Mesenchymal stem cell (in vitro differentiated cells and primary cell): ENCODE results near the gene RPL6.
A peak's percentile ranks its signal among the peaks of the same experiment; 100 is the strongest.
"Not testable (repeated sequence)": the region's sequence is repeated elsewhere in the genome, so short reads cannot be mapped to it uniquely, and the experiment has no call there.

Experiments
- DNase-seq: peaks from one replicate; pipeline ENCODE4 v3.0.0-alpha.2; 2013
- H2AFZ ChIP-seq: one replicate; pipeline ENCODE4 v1.6.1; 2013; ENCODE audit warnings: low read depth, mild to moderate bottlenecking, control low read depth, inconsistent platforms, low read length, moderate library complexity
- H2AK5ac ChIP-seq: 2 replicates; pipeline ENCODE4 v1.6.1; 2013; ENCODE audit warnings: low read length, moderate library complexity, mild to moderate bottlenecking, inconsistent platforms; ENCODE audit not compliant: severe bottlenecking
- H2BK120ac ChIP-seq: one replicate; pipeline ENCODE4 v1.6.1; 2013; ENCODE audit warnings: low read depth, mild to moderate bottlenecking, inconsistent platforms, low read length, moderate library complexity
- H2BK12ac ChIP-seq, 2 experiments: one replicate each; pipeline ENCODE4 v1.6.1; 2013; ENCODE audit warnings: inconsistent platforms in 2 of 2, low read length in 2 of 2, mild to moderate bottlenecking in 2 of 2, moderate library complexity in 2 of 2, control low read depth in 1 of 2
- H2BK15ac ChIP-seq: one replicate; pipeline ENCODE4 v1.6.1; 2013; ENCODE audit warnings: mild to moderate bottlenecking, low read depth, inconsistent platforms; ENCODE audit not compliant: poor library complexity, severe bottlenecking
- H2BK5ac ChIP-seq: 2 replicates; pipeline ENCODE4 v1.6.1; 2013; ENCODE audit warnings: low read depth, mild to moderate bottlenecking, low read length, control low read depth, inconsistent platforms; ENCODE audit not compliant: poor library complexity, severe bottlenecking
- H3K14ac ChIP-seq, 2 experiments: one replicate each; pipeline ENCODE4 v1.6.1; 2013; ENCODE audit warnings: inconsistent platforms in 2 of 2, low read length in 2 of 2, control low read depth in 1 of 2, mild to moderate bottlenecking in 1 of 2, moderate library complexity in 1 of 2
- H3K18ac ChIP-seq, 2 experiments: one replicate each; pipeline ENCODE4 v1.6.1; 2013; ENCODE audit warnings: inconsistent platforms in 2 of 2, low read length in 2 of 2, control low read depth in 1 of 2, low read depth in 1 of 2, mild to moderate bottlenecking in 1 of 2
- H3K23ac ChIP-seq, 2 experiments: one replicate each; pipeline ENCODE4 v1.6.1; 2013; ENCODE audit warnings: inconsistent platforms in 2 of 2, low read length in 2 of 2, mild to moderate bottlenecking in 2 of 2, moderate library complexity in 2 of 2, control low read depth in 1 of 2
- H3K27ac ChIP-seq: 2 replicates; pipeline ENCODE4 v1.5.1; 2013; ENCODE audit warnings: mild to moderate bottlenecking, moderate library complexity, low read length, control low read depth, inconsistent platforms; ENCODE audit not compliant: poor library complexity, severe bottlenecking
- H3K27me3 ChIP-seq, 2 experiments: 2 replicates each; pipeline versions ENCODE4 v1.6.1 to v1.7.0; 2013; ENCODE audit warnings: low read length in 2 of 2, mild to moderate bottlenecking in 2 of 2, moderate library complexity in 2 of 2, control low read depth in 1 of 2, inconsistent platforms in 1 of 2; ENCODE audit not compliant: control insufficient read depth in 1 of 2, insufficient read depth in 1 of 2
- H3K36me3 ChIP-seq, 2 experiments: 2 replicates each; pipeline versions ENCODE4 v1.6.1 to v1.7.0; 2013; ENCODE audit warnings: low read length in 2 of 2, control low read depth in 1 of 2, inconsistent platforms in 1 of 2, low read depth in 1 of 2, mild to moderate bottlenecking in 1 of 2; ENCODE audit not compliant: insufficient read depth in 2 of 2, control insufficient read depth in 1 of 2
- H3K4ac ChIP-seq, 2 experiments: one replicate each; pipeline ENCODE4 v1.6.1; 2013; ENCODE audit warnings: inconsistent platforms in 2 of 2, low read length in 2 of 2, mild to moderate bottlenecking in 2 of 2, moderate library complexity in 2 of 2, control low read depth in 1 of 2, low read depth in 1 of 2
- H3K4me1 ChIP-seq: 2 replicates; pipeline ENCODE4 v1.6.1; 2013; ENCODE audit warnings: low read depth, low read length, control low read depth; ENCODE audit not compliant: control insufficient read depth, insufficient read depth
- H3K4me2 ChIP-seq: 2 replicates; pipeline ENCODE4 v1.6.1; 2013; ENCODE audit warnings: low read length, mild to moderate bottlenecking, inconsistent platforms; ENCODE audit not compliant: poor library complexity, severe bottlenecking
- H3K4me3 ChIP-seq, 2 experiments: 2 replicates each; pipeline versions ENCODE4 v1.5.1 to v1.7.0; 2013; ENCODE audit warnings: low read length in 2 of 2, mild to moderate bottlenecking in 2 of 2, control low read depth in 1 of 2, low read depth in 1 of 2; ENCODE audit not compliant: insufficient read depth in 1 of 2
- H3K79me1 ChIP-seq: replicated peaks from 2 replicates; pipeline ENCODE4 v1.6.1; 2013; ENCODE audit warnings: mild to moderate bottlenecking, control low read depth, low read length, inconsistent platforms; ENCODE audit not compliant: poor library complexity, severe bottlenecking
- H3K9ac ChIP-seq: 2 replicates; pipeline ENCODE4 v1.7.0; 2013; ENCODE audit warnings: mild to moderate bottlenecking, low read length, moderate library complexity
- H3K9me3 ChIP-seq: 2 replicates; pipeline ENCODE4 v1.7.0; 2013; ENCODE audit warnings: mild to moderate bottlenecking, low read length; ENCODE audit not compliant: control insufficient read depth
- H4K8ac ChIP-seq: one replicate; pipeline ENCODE4 v1.6.1; 2013; ENCODE audit warnings: inconsistent platforms, mild to moderate bottlenecking, low read length, moderate library complexity
- H4K91ac ChIP-seq: one replicate; pipeline ENCODE4 v1.6.1; 2013; ENCODE audit warnings: mild to moderate bottlenecking, low read length, inconsistent platforms
- WGBS: methylation state at CpG from one replicate; pipeline ENCODE4 v1.1.7; 2013; ENCODE audit warnings: mixed read lengths; 5-methylcytosine and 5-hydroxymethylcytosine counted together

The RPL6 gene

DNA sequence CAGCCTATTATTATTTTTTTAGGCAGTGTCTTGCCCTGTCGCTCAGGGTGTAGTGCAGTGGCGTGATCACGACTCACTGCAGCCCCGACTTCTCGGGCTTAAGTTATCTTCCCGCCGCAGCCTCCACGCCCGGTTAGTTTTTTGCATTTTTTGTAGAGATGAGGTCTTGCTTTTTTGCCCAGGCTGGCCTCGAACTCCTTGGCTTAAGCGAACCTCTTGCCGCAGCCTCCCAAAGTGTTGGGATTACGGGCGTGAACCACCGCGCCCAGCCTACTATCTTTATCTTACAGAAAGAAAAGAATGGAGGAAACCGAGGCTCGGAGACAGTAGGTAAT is 8.8 kb upstream of the RPL6 start:
- Histone ChIP-seq H2BK120ac (no peak overlapping the region), H3K27me3 (no peaks in the 10 kb centered on the region), H3K23ac (no peak overlapping the region), H3K79me1 (peaks cover 10% of the 10 kb centered on the region), H2BK5ac (no peak overlapping the region), H3K18ac (peak overlapping the region; percentile 90 to 99), H2AK5ac (no peak overlapping the region), H2BK15ac (no peak overlapping the region), H3K4ac (peak overlapping the region in 1 of 2 experiments; percentile 92), H3K9ac (peak overlapping the region; percentile 95), H2BK12ac (no peak overlapping the region), H3K27ac (peak overlapping the region; percentile 91), H2AFZ (peak overlapping the region; percentile 88), H3K4me3 (peak overlapping the region; percentile 98 to 99), H3K9me3 (no peaks in the 10 kb centered on the region), H4K8ac (peak overlapping the region; percentile 95), H3K4me2 (peak overlapping the region; percentile 96), H4K91ac (no peak overlapping the region), H3K36me3 (no peaks in the 10 kb centered on the region), H3K14ac (no peak overlapping the region), H3K4me1 (peaks cover 11% of the 10 kb centered on the region)
- no peak for DNase-seq
- WGBS, result 19% methylated on average over 12 of the region's 18 CpGs

DNA sequence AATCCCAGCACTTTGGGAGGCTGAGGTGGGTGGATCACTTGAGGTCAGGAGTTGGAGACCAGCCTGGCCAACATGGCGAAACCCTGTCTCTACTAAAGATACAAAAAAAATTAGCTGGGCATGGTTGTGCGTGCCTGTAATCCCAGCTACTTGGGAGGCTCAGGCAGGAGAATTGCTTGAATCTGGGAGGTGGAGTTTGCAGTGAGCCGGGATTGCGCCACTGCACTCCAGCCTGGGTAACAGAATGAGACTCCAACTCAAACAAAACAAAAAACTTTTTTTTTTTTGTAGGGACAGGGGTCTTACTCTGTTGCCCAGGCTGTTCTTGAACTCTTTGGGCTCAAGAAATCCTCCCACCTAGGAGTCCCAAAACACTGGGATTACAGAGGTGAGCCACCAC is 6.1 kb upstream of the RPL6 start:
- DNase-seq, H3K18ac ChIP-seq, H2AK5ac ChIP-seq, H3K27ac ChIP-seq, H3K4me3 ChIP-seq, H4K91ac ChIP-seq, H3K27me3 ChIP-seq, H3K4ac ChIP-seq, H3K4me1 ChIP-seq, H2BK120ac ChIP-seq, H2BK12ac ChIP-seq, H3K36me3 ChIP-seq, H3K9me3 ChIP-seq, H3K14ac ChIP-seq, H2AFZ ChIP-seq, H3K23ac ChIP-seq, H2BK5ac ChIP-seq, H2BK15ac ChIP-seq, H4K8ac ChIP-seq, H3K4me2 ChIP-seq, H3K9ac ChIP-seq: not testable (repeated sequence)
- H3K79me1 ChIP-seq, result peaks cover 10% of the 10 kb centered on the region
- 80% methylated on average over 3 of the region's 4 CpGs for WGBS

- no peak for DNase-seq
- Histone ChIP-seq H3K36me3 (no peaks in the 10 kb centered on the region), H3K14ac (no peak overlapping the region), H2AK5ac (no peak overlapping the region), H3K27me3 (no peaks in the 10 kb centered on the region), H2AFZ (no peak overlapping the region), H3K79me1 (peaks cover 10% of the 10 kb centered on the region), H3K18ac (no peak overlapping the region), H2BK15ac (no peak overlapping the region), H4K91ac (no peak overlapping the region), H3K4me2 (no peak overlapping the region), H3K4me3 (no peak overlapping the region), H3K27ac (no peak overlapping the region), H2BK120ac (no peak overlapping the region), H2BK5ac (no peak overlapping the region), H3K9ac (no peak overlapping the region), H4K8ac (no peak overlapping the region), H3K23ac (no peak overlapping the region), H3K4ac (no peak overlapping the region), H2BK12ac (no peak overlapping the region), H3K9me3 (no peaks in the 10 kb centered on the region), H3K4me1 (peaks cover 8% of the 10 kb centered on the region)
- 84% methylated on average over 2 of the region's 2 CpGs for WGBS
Measured at GRCh38 chr12:112413855-112414625, 4.6 kb upstream of the RPL6 start.

GRCh38 chr12:112409906-112410244 is 470 bp upstream of the RPL6 start:
- no peak for DNase-seq
- no peak overlapping the region for H3K27ac ChIP-seq
- H3K14ac ChIP-seq, result no peak overlapping the region
- H2BK120ac ChIP-seq, result no peak overlapping the region
- H3K18ac ChIP-seq, result no peak overlapping the region
- no peak overlapping the region for H4K91ac ChIP-seq
- H3K4me1 ChIP-seq, result peaks cover 3% of the 10 kb centered on the region
- peaks cover 7 to 34% of the 10 kb centered on the region in 2 experiments for H3K36me3 ChIP-seq
- H2BK15ac ChIP-seq, result no peak overlapping the region
- H3K4me2 ChIP-seq, result no peak overlapping the region
- H3K9me3 ChIP-seq, result no peaks in the 10 kb centered on the region
- WGBS, result 97% methylated on average over 8 of the region's 14 CpGs
- H3K4me3 ChIP-seq, result peak overlapping the region in 1 of 2 experiments; percentile 83
- no peak overlapping the region for H3K23ac ChIP-seq
- H2BK5ac ChIP-seq, result no peak overlapping the region
- peak overlapping the region; percentile 85 for H4K8ac ChIP-seq
- H2AK5ac ChIP-seq, result peak overlapping the region; percentile 67
- H3K79me1 ChIP-seq, result no peaks in the 10 kb centered on the region
- no peak overlapping the region for H2BK12ac ChIP-seq
- H3K4ac ChIP-seq, result no peak overlapping the region
- H2AFZ ChIP-seq, result no peak overlapping the region
- H3K27me3 ChIP-seq, result no peaks in the 10 kb centered on the region
- H3K9ac ChIP-seq, result peak overlapping the region; percentile 96
